Neuronal stem cell (in vitro differentiated cells): ENCODE results near the gene HDGFL3.

ENCODE experiments used
- DNase-seq: peaks from one replicate; pipeline ENCODE4 v3.0.0-alpha.2; 2013; ENCODE audit warnings: low spot score
- H2AFZ ChIP-seq: one replicate; pipeline ENCODE4 v1.6.1; 2013; ENCODE audit warnings: mild to moderate bottlenecking, low read length, inconsistent platforms
- H2AK5ac ChIP-seq: 2 replicates; pipeline ENCODE4 v1.6.1; 2013; ENCODE audit warnings: low read depth, mild to moderate bottlenecking, inconsistent platforms, low read length, moderate library complexity, mixed read lengths
- H2BK120ac ChIP-seq: 2 replicates; pipeline ENCODE4 v1.6.1; 2013; ENCODE audit warnings: low read depth, mild to moderate bottlenecking, inconsistent platforms, low read length, moderate library complexity, mixed read lengths
- H2BK12ac ChIP-seq: one replicate; pipeline ENCODE4 v1.6.1; 2013; ENCODE audit warnings: low read length, inconsistent platforms
- H2BK15ac ChIP-seq: 2 replicates; pipeline ENCODE4 v1.6.1; 2013; ENCODE audit warnings: mild to moderate bottlenecking, low read length, inconsistent platforms, mixed read lengths
- H2BK5ac ChIP-seq: one replicate; pipeline ENCODE4 v1.6.1; 2013; ENCODE audit warnings: inconsistent platforms, mild to moderate bottlenecking, low read length, moderate library complexity
- H3K14ac ChIP-seq: one replicate; pipeline ENCODE4 v1.6.1; 2013; ENCODE audit warnings: low read length, inconsistent platforms
- H3K18ac ChIP-seq: 2 replicates; pipeline ENCODE4 v1.6.1; 2013; ENCODE audit warnings: low read length, inconsistent platforms
- H3K23ac ChIP-seq: 2 replicates; pipeline ENCODE4 v1.6.1; 2013; ENCODE audit warnings: low read depth, mild to moderate bottlenecking, mixed read lengths, low read length, inconsistent platforms; ENCODE audit not compliant: poor library complexity
- H3K27ac ChIP-seq: replicated peaks from 3 replicates; pipeline ENCODE4 v1.5.1; 2013; ENCODE audit warnings: low read length, inconsistent platforms
- H3K27me3 ChIP-seq, 3 experiments: 2 replicates each; pipeline ENCODE4 v1.6.1; 2013; ENCODE audit warnings: low read length in 3 of 3, mild to moderate bottlenecking in 2 of 3, inconsistent platforms in 1 of 3, low read depth in 1 of 3, mixed read lengths in 1 of 3, moderate library complexity in 1 of 3; ENCODE audit not compliant: control insufficient read depth in 3 of 3, insufficient read depth in 3 of 3
- H3K36me3 ChIP-seq, 2 donors: replicated peaks in 1 of 2; 2 replicates each; pipeline ENCODE4 v1.6.1; 2013; ENCODE audit warnings: low read length in 2 of 2; ENCODE audit not compliant: control insufficient read depth in 2 of 2, insufficient read depth in 2 of 2
- H3K4ac ChIP-seq: 2 replicates; pipeline ENCODE4 v1.6.1; 2013; ENCODE audit warnings: inconsistent platforms, mild to moderate bottlenecking, low read length, moderate library complexity
- H3K4me1 ChIP-seq, 2 donors: 1 replicate in 1 of 2; 2 replicates in 1 of 2; pipeline ENCODE4 v1.6.1; 2013; ENCODE audit warnings: low read length in 2 of 2, low read depth in 1 of 2; ENCODE audit not compliant: control insufficient read depth in 2 of 2, insufficient read depth in 1 of 2
- H3K4me2 ChIP-seq: one replicate; pipeline ENCODE4 v1.6.1; 2013; ENCODE audit warnings: mild to moderate bottlenecking, low read length, inconsistent platforms; ENCODE audit not compliant: insufficient read depth, poor library complexity, severe bottlenecking
- H3K4me3 ChIP-seq, 2 donors: 2 replicates each; pipeline ENCODE4 v1.5.1; 2013; ENCODE audit warnings: low read length in 2 of 2, mild to moderate bottlenecking in 2 of 2, inconsistent platforms in 1 of 2, moderate library complexity in 1 of 2
- H3K79me1 ChIP-seq: one replicate; pipeline ENCODE4 v1.6.1; 2013; ENCODE audit warnings: low read depth, mild to moderate bottlenecking, inconsistent platforms, low read length, moderate library complexity
- H3K9ac ChIP-seq: one replicate; pipeline ENCODE4 v1.6.1; 2013; ENCODE audit warnings: mild to moderate bottlenecking, low read depth, low read length, inconsistent platforms; ENCODE audit not compliant: poor library complexity
- H3K9me3 ChIP-seq, 2 donors: replicated peaks in 1 of 2; 2 replicates each; pipeline versions ENCODE3 to v1.6.1; 2013; ENCODE audit warnings: low read length in 2 of 2, mild to moderate bottlenecking in 2 of 2, inconsistent platforms in 1 of 2, low read depth in 1 of 2, mixed read lengths in 1 of 2, moderate library complexity in 1 of 2; ENCODE audit not compliant: control insufficient read depth in 2 of 2, insufficient read depth in 1 of 2
- H4K8ac ChIP-seq: one replicate; pipeline ENCODE4 v1.6.1; 2013; ENCODE audit warnings: low read depth, mild to moderate bottlenecking, inconsistent platforms, low read length, moderate library complexity
- H4K91ac ChIP-seq: one replicate; pipeline ENCODE4 v1.6.1; 2013; ENCODE audit warnings: low read length, low read depth, mild to moderate bottlenecking, inconsistent platforms; ENCODE audit not compliant: poor library complexity
- WGBS, 2 donors: extraction: QIAGEN DNeasy Blood & Tissue Kit; methylation state at CpG; one replicate each; pipeline ENCODE4 v1.1.7; 2013; ENCODE audit warnings: missing lambda C conversion rate in 2 of 2, mixed read lengths in 1 of 2; ENCODE audit not compliant: insufficient read length in 2 of 2, insufficient replicate concordance in 1 of 2; ENCODE audit errors: extremely low coverage in 2 of 2; 5-methylcytosine and 5-hydroxymethylcytosine counted together

The HDGFL3 gene

GRCh38 chr15:83107841-83108181, 99.8 kb downstream of the HDGFL3 start:
- Histone ChIP-seq H3K9ac (no peak overlapping the region), H3K4me3 (peak overlapping the region; percentile 42 to 81), H2AFZ (peak overlapping the region; percentile 93), H3K27ac (no peak overlapping the region), H2AK5ac (peak overlapping the region; percentile 63), H3K14ac (peak overlapping the region; percentile 40), H3K36me3 (no peaks in the 10 kb centered on the region), H3K79me1 (peaks cover 2% of the 10 kb centered on the region), H3K18ac (peak overlapping the region; percentile 65), H2BK5ac (no peak overlapping the region), H4K91ac (no peak overlapping the region), H3K4ac (no peak overlapping the region), H3K4me1 (no peaks in the 10 kb centered on the region), H3K4me2 (peak overlapping the region; percentile 81), H2BK120ac (no peak overlapping the region), H3K27me3 (peaks cover 12 to 42% (median 17%) of the 10 kb centered on the region in 3 experiments), H3K9me3 (peaks cover 0 to 2% of the 10 kb centered on the region in 2 donors), H2BK12ac (no peak overlapping the region), H3K23ac (no peak overlapping the region), H2BK15ac (peak overlapping the region; percentile 12), H4K8ac (no peak overlapping the region)
- no peak for DNase-seq
- no CpG with 5 or more reads among the region's 30 CpGs for WGBS, 2 donors

- H2BK120ac ChIP-seq: no peak within 1 kb of the TSS
- no peak within 1 kb of the TSS for H3K4ac ChIP-seq
- peak within 1 kb of the TSS; percentile 65 for H3K18ac ChIP-seq
- H3K27me3 ChIP-seq: peaks cover 12 to 42% (median 17%) of the 10 kb centered on the region in 3 experiments
- H3K14ac ChIP-seq: peak within 1 kb of the TSS; percentile 40
- peak within 1 kb of the TSS; percentile 78 for H3K9ac ChIP-seq
- peak within 1 kb of the TSS; percentile 63 for H2AK5ac ChIP-seq
- peak within 1 kb of the TSS; percentile 81 for H3K4me2 ChIP-seq
- no peak for DNase-seq
- H2AFZ ChIP-seq: peak within 1 kb of the TSS; percentile 93
- H2BK12ac ChIP-seq: no peak within 1 kb of the TSS
- no peaks in the 10 kb centered on the region for H3K36me3 ChIP-seq
- no CpG with 5 or more reads among the region's 97 CpGs for WGBS, 2 donors
- peak within 1 kb of the TSS; percentile 48 for H3K23ac ChIP-seq
- H3K79me1 ChIP-seq: peaks cover 2% of the 10 kb centered on the region
- no peak within 1 kb of the TSS for H4K8ac ChIP-seq
- peak within 1 kb of the TSS; percentile 42 to 81 for H3K4me3 ChIP-seq
- H2BK15ac ChIP-seq: peak within 1 kb of the TSS; percentile 12
- H3K9me3 ChIP-seq: peaks cover 0 to 2% of the 10 kb centered on the region in 2 donors
- H2BK5ac ChIP-seq: no peak within 1 kb of the TSS
- no peaks in the 10 kb centered on the region for H3K4me1 ChIP-seq
- H4K91ac ChIP-seq: no peak within 1 kb of the TSS
- no peak within 1 kb of the TSS for H3K27ac ChIP-seq
Observed at GRCh38 chr15:83106994-83107840, 100.4 kb downstream of the HDGFL3 start, which contains the start of gene TM6SF1. Gene TM6SF1 (plus strand): TSS chr15:83107645. CDS start chr15:83107681, 36 bp downstream.

- no CpG with 5 or more reads among the region's 1 CpG for WGBS, 2 donors
- Histone ChIP-seq H2BK120ac (no peak overlapping the region), H3K36me3 (no peaks in the 10 kb centered on the region), H3K27ac (no peak overlapping the region), H3K18ac (no peak overlapping the region), H2AFZ (no peak overlapping the region), H3K23ac (no peak overlapping the region), H2BK15ac (no peak overlapping the region), H4K91ac (no peak overlapping the region), H3K4me3 (no peak overlapping the region), H2BK5ac (no peak overlapping the region), H3K9ac (no peak overlapping the region), H3K79me1 (peaks cover 2% of the 10 kb centered on the region), H2AK5ac (no peak overlapping the region), H3K4me1 (no peaks in the 10 kb centered on the region), H2BK12ac (no peak overlapping the region), H3K14ac (no peak overlapping the region), H3K4ac (no peak overlapping the region), H3K27me3 (peaks cover 12 to 42% (median 17%) of the 10 kb centered on the region in 3 experiments), H3K4me2 (no peak overlapping the region), H4K8ac (no peak overlapping the region), H3K9me3 (no peaks in the 10 kb centered on the region)
- no peak for DNase-seq
Observed at GRCh38 chr15:83105440-83105839, 102.2 kb downstream of the HDGFL3 start.

GRCh38 chr15:83104141-83104540, 103.5 kb downstream of the HDGFL3 start:
- H2AK5ac ChIP-seq: no peak overlapping the region
- no peaks in the 10 kb centered on the region for H3K36me3 ChIP-seq
- H3K4ac ChIP-seq: no peak overlapping the region
- H3K14ac ChIP-seq: no peak overlapping the region
- H3K4me1 ChIP-seq: peaks cover 2 to 8% of the 10 kb centered on the region in 2 donors
- no peak overlapping the region for H3K4me3 ChIP-seq
- WGBS, 2 donors: no CpG with 5 or more reads among the region's 4 CpGs
- H3K4me2 ChIP-seq: no peak overlapping the region
- peaks cover 2% of the 10 kb centered on the region for H3K79me1 ChIP-seq
- H4K8ac ChIP-seq: no peak overlapping the region
- H3K18ac ChIP-seq: no peak overlapping the region
- no peak overlapping the region for H2BK12ac ChIP-seq
- no peak overlapping the region for H3K27ac ChIP-seq
- no peak overlapping the region for H2BK15ac ChIP-seq
- H4K91ac ChIP-seq: no peak overlapping the region
- H3K27me3 ChIP-seq: peaks cover 12 to 32% (median 17%) of the 10 kb centered on the region in 3 experiments
- H3K9me3 ChIP-seq: no peaks in the 10 kb centered on the region
- H3K23ac ChIP-seq: no peak overlapping the region
- DNase-seq: no peak
- H2BK5ac ChIP-seq: no peak overlapping the region
- no peak overlapping the region for H2BK120ac ChIP-seq
- no peak overlapping the region for H2AFZ ChIP-seq
- no peak overlapping the region for H3K9ac ChIP-seq
